OCI-LY3 (cell line): ENCODE results near the gene TUBA3C.

ENCODE experiments used
- H2AFZ ChIP-seq: fragments of 200-600, 300-600 bp; shearing (Covaris generic); 2 replicates; pipeline ENCODE4 v1.6.0; 2014; ENCODE audit warnings: antibody characterized with exemption, low read depth, low read length
- H3K27ac ChIP-seq: fragments of 200-600, 300-600 bp; sonication (generic); 2 replicates; pipeline ENCODE4 v1.5.1; 2014; ENCODE audit warnings: mild to moderate bottlenecking, low read length, moderate library complexity, mixed read lengths
- H3K27me3 ChIP-seq: fragments of 200-600, 300-600 bp; sonication (generic); 2 replicates; pipeline ENCODE4 v1.6.1; 2014; ENCODE audit warnings: low read depth, low read length, mixed read lengths
- H3K36me3 ChIP-seq: fragments of 200-600, 300-600 bp; sonication (generic); replicated peaks from 2 replicates; pipeline ENCODE3; 2014; ENCODE audit warnings: low read depth, low read length, mixed read lengths
- H3K4me1 ChIP-seq: fragments of 300-600, 200-600 bp; sonication (generic); 2 replicates; pipeline ENCODE4 v1.6.1; 2014; ENCODE audit warnings: low read length, mixed read lengths
- H3K4me2 ChIP-seq: fragments of 200-600, 300-600 bp; sonication (generic); 2 replicates; pipeline ENCODE4 v1.6.1; 2014; ENCODE audit warnings: low read length, mixed read lengths
- H3K4me3 ChIP-seq: fragments of 300-600, 200-600 bp; sonication (generic); 2 replicates; pipeline ENCODE4 v1.5.1; 2014; ENCODE audit warnings: antibody characterized with exemption, mild to moderate bottlenecking, low read length, moderate library complexity
- H3K79me2 ChIP-seq: fragments of 300-600, 200-600 bp; shearing (Covaris generic); 2 replicates; pipeline ENCODE4 v1.6.1; 2014; ENCODE audit warnings: mild to moderate bottlenecking, low read length, mixed read lengths
- H3K9ac ChIP-seq: fragments of 300-600, 200-600 bp; shearing (Covaris generic); 2 replicates; pipeline ENCODE4 v1.6.0; 2014; ENCODE audit warnings: mild to moderate bottlenecking, low read length, moderate library complexity
- H3K9me3 ChIP-seq: fragments of 200-600, 300-600 bp; shearing (Covaris generic); 2 replicates; pipeline ENCODE4 v1.6.1; 2014; ENCODE audit warnings: low read length, mixed read lengths; ENCODE audit not compliant: insufficient read depth
- H4K20me1 ChIP-seq: fragments of 200-600, 300-600 bp; sonication (generic); 2 replicates; pipeline ENCODE4 v1.6.1; 2016; ENCODE audit warnings: low read length, mixed read lengths; ENCODE audit not compliant: insufficient read depth
- EZH2phosphoT487 ChIP-seq: fragments of 200-600 bp; shearing (Covaris generic); IDR thresholded peaks from 2 replicates; pipeline ENCODE4 v1.6.1; 2018; ENCODE audit warnings: antibody characterized with exemption, mixed run types, low read depth
- TF ChIP-seq, protein P1 (sequence below): fragments of 200-600, 300-600 bp; sonication (generic); IDR thresholded peaks from 2 replicates; pipeline ENCODE4 v1.5.1; 2014; ENCODE audit warnings: antibody characterized with exemption, low read length, low read depth

The TUBA3C gene

DNA sequence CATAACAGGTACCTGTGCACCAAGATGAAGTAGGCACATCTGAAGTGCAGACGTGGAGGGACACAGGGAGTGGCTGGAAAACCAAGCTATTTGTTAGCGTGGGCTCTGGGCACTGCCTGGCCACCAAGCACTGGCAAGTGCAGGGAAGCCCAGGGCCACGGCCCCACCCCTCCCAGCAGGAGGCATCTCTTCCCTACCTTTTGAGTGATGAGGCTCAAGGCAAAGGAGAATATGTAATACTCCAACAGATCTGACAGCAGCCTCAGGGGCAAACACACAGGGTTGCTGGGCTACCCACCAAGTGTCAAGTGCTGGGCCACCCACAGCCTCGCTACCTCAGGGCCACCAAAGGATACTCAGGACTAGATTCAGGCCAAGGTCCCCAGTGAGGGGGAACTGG, 11.6 kb downstream of the TUBA3C start:
- H3K4me2 ChIP-seq: no peak overlapping the region
- no peaks in the 10 kb centered on the region for H4K20me1 ChIP-seq
- no peaks in the 10 kb centered on the region for H3K4me1 ChIP-seq
- H3K79me2 ChIP-seq: no peaks in the 10 kb centered on the region
- H3K9ac ChIP-seq: no peak overlapping the region
- H2AFZ ChIP-seq: no peak overlapping the region
- H3K27ac ChIP-seq: no peak overlapping the region
- no peak overlapping the region for H3K4me3 ChIP-seq
- no peaks in the 10 kb centered on the region for H3K9me3 ChIP-seq
- TF ChIP-seq, protein P1, sequence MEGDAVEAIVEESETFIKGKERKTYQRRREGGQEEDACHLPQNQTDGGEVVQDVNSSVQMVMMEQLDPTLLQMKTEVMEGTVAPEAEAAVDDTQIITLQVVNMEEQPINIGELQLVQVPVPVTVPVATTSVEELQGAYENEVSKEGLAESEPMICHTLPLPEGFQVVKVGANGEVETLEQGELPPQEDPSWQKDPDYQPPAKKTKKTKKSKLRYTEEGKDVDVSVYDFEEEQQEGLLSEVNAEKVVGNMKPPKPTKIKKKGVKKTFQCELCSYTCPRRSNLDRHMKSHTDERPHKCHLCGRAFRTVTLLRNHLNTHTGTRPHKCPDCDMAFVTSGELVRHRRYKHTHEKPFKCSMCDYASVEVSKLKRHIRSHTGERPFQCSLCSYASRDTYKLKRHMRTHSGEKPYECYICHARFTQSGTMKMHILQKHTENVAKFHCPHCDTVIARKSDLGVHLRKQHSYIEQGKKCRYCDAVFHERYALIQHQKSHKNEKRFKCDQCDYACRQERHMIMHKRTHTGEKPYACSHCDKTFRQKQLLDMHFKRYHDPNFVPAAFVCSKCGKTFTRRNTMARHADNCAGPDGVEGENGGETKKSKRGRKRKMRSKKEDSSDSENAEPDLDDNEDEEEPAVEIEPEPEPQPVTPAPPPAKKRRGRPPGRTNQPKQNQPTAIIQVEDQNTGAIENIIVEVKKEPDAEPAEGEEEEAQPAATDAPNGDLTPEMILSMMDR: no peak
- no peak for TF ChIP-seq EZH2phosphoT487
- H3K27me3 ChIP-seq: no peaks in the 10 kb centered on the region
- no peaks in the 10 kb centered on the region for H3K36me3 ChIP-seq

DNA sequence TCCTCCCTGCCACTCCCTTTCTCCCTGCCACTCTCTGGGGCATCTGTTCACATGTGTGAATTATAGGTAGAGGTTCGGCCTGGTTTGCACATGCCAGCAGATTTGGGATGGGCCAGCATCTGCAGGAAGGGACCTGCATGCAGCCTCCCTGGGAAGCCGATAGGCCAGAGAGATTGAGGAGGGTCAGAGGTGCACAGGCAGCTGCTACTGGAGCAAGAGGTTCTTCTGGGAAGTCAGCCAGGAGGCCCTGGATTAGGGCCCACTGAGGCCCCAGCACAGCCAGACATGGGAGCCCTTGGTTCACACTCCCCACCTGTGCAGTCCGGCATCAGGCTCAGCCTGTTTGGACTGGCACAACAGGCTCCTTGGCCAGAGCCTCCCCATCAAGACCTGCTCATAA, 12.1 kb downstream of the TUBA3C start:
- Histone ChIP-seq H3K27ac (no peak overlapping the region), H3K36me3 (no peaks in the 10 kb centered on the region), H3K4me3 (no peak overlapping the region), H3K4me2 (no peak overlapping the region), H3K9ac (no peak overlapping the region), H3K27me3 (no peaks in the 10 kb centered on the region), H4K20me1 (no peaks in the 10 kb centered on the region), H3K4me1 (no peaks in the 10 kb centered on the region), H2AFZ (no peak overlapping the region), H3K79me2 (no peaks in the 10 kb centered on the region), H3K9me3 (no peaks in the 10 kb centered on the region)
- TF ChIP-seq EZH2phosphoT487: no peak
- TF ChIP-seq, protein P1: no peak

DNA sequence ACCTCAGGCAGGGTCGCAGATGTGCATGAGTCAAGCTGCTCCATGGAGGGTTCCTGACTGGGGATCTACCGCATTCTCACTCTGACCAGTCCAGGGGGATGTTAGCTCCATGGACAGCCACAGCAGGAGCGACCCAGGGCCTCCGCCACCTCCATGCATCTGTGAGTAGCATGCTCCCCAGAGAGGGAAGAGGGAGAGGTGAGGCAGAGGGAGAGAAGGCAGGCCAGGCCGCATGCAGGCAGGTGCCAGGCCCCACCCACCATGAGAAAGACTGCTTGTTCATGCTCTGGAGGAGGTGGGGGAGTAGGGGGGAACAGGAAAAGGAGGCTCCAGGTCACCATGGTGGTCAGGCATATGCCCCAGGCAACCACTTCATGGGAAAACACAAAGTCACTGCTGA, 20.3 kb downstream of the TUBA3C start:
- Histone ChIP-seq H3K27ac (no peak overlapping the region), H3K36me3 (no peaks in the 10 kb centered on the region), H4K20me1 (no peaks in the 10 kb centered on the region), H3K4me1 (no peaks in the 10 kb centered on the region), H3K79me2 (no peaks in the 10 kb centered on the region), H2AFZ (no peak overlapping the region), H3K9ac (no peak overlapping the region), H3K4me3 (no peak overlapping the region), H3K27me3 (no peaks in the 10 kb centered on the region), H3K4me2 (no peak overlapping the region), H3K9me3 (no peaks in the 10 kb centered on the region)
- no peak for TF ChIP-seq EZH2phosphoT487
- TF ChIP-seq, protein P1: no peak

DNA sequence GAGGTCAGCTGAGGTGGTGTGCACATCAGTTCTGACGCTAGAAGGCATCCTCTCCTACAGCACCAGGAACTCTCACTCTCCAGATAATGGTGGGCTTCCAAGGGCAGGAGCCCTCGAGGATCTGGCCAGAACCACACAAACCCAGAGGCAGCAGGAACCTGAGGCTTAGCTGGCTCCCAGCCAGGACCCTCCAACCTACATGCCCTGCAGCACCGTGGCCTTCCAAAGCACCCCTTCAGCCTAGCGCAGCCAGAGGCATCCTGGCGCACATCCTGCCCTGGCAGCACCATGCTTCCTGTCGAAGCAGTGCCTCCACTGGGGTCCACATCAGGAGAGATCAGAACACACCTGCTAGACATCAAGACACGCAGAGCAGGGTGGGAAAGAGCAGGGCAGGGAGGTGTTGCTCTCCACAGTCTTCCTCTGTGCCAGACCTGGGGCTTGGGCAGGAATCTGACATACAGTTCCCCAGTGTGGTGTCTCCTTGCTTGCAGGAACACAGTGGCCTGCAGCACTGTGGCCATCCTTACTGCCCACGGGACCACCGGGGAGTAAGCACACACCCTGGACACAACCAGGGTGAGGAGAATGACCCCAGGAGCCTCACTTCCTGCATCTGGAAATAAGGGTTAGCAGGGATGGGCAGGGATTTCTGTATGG, 21.7 kb downstream of the TUBA3C start:
- no peak overlapping the region for H3K9ac ChIP-seq
- no peak overlapping the region for H2AFZ ChIP-seq
- H3K9me3 ChIP-seq: no peaks in the 10 kb centered on the region
- H3K27me3 ChIP-seq: no peaks in the 10 kb centered on the region
- H3K4me3 ChIP-seq: no peak overlapping the region
- H3K4me1 ChIP-seq: peaks cover 7% of the 10 kb centered on the region; the same call in 1 of the 2 replicates
- TF ChIP-seq, protein P1: no peak
- TF ChIP-seq EZH2phosphoT487: no peak
- no peaks in the 10 kb centered on the region for H4K20me1 ChIP-seq
- H3K79me2 ChIP-seq: no peaks in the 10 kb centered on the region
- H3K36me3 ChIP-seq: no peaks in the 10 kb centered on the region
- H3K27ac ChIP-seq: no peak overlapping the region
- no peak overlapping the region for H3K4me2 ChIP-seq
